HG03469 (cell line): ENCODE results near the gene SCCPDH.
A peak's percentile ranks its signal among the peaks of the same experiment; 100 is the strongest.
"Not testable (repeated sequence)": the region's sequence is repeated elsewhere in the genome, so short reads cannot be mapped to it uniquely, and the experiment has no call there.

Experiments
- ATAC-seq: cut with Tn5 transposase; IDR thresholded peaks from one replicate; pipeline ENCODE4 v1.9.1; 2021; ENCODE audit warnings: mild to moderate bottlenecking, moderate library complexity, moderate number of reproducible peaks; ENCODE audit not compliant: unreplicated experiment

SCCPDH gene

GRCh38 chr1:246798606-246799496 is 74.6 kb downstream of the SCCPDH start:
- ATAC-seq: no peak

GRCh38 chr1:246800356-246800755 is 76.1 kb downstream of the SCCPDH start:
- ATAC-seq: no peak

GRCh38 chr1:246800756-246801155 is 76.5 kb downstream of the SCCPDH start:
- ATAC-seq: no peak

GRCh38 chr1:246801241-246802020 is 77.2 kb downstream of the SCCPDH start:
- ATAC-seq: no peak

GRCh38 chr1:246803373-246803772 is 79.2 kb downstream of the SCCPDH start:
- ATAC-seq: no peak

GRCh38 chr1:246803883-246804282 is 79.7 kb downstream of the SCCPDH start:
- ATAC-seq: no peak

- no peak for ATAC-seq
These were observed 81.0 kb downstream of the SCCPDH start for GRCh38 chr1:246805135-246805716.

GRCh38 chr1:246809473-246809872 is 85.3 kb downstream of the SCCPDH start:
- no peak for ATAC-seq

- no peak for ATAC-seq
These were observed 87.8 kb downstream of the SCCPDH start for GRCh38 chr1:246811985-246812384.

GRCh38 chr1:246813325-246813724 is 89.1 kb downstream of the SCCPDH start:
- ATAC-seq: not testable (repeated sequence)

GRCh38 chr1:246814890-246815289 is 90.7 kb downstream of the SCCPDH start:
- ATAC-seq: no peak

GRCh38 chr1:246815693-246816270 is 91.6 kb downstream of the SCCPDH start:
- peak; percentile 94 for ATAC-seq
